ENCODE data around the gene SUGP2.

- TF ChIP-seq POLR2A (IDR thresholded peaks at IDR 0.05) (no peak), CTCF (IDR thresholded peaks at IDR 0.05) (no peak)
These were observed 24.4 kb upstream of the SUGP2 start for GRCh38 chr19:19057720-19058119.

All from right lobe of liver (tissue), 4 donors.